Caco-2 (cell line): Measurements from ENCODE around the gene KREMEN1. TPM values are rescaled to one million over a fixed set of nuclear protein-coding genes. Genes with fewer than 3 reads are reported as not detected.

ENCODE experiments used
- BruUV-seq: library from RNA; stranded (reverse); fragments of 400-500 nt; replicated peaks from 2 replicates; lab custom pipeline; 2021; lab: Mats Ljungman, UMichigan
- CTCF ChIA-PET: fragments of 300-600 bp; sonication (Branson Sonifier 250); formaldehyde crosslinking; loops from one replicate; lab custom pipeline; 2022; ENCODE audit warnings: antibody characterized with exemption; lab: Charles Lee
- POLR2A ChIA-PET: fragments of 300-600 bp; sonication (Branson Sonifier 250); formaldehyde crosslinking; loops from one replicate; lab custom pipeline; 2022; ENCODE audit warnings: antibody characterized with exemption; lab: Charles Lee
- DNase-seq, 2 experiments: peaks; one replicate each; pipeline versions ENCODE4 v3.0.0 to v3.0.0-alpha.2; 2020 to 2022
- H3K27me3 ChIP-seq: replicated peaks from 2 replicates; pipeline ENCODE4 v1.6.0; 2011; ENCODE audit warnings: low read length; ENCODE audit not compliant: control insufficient read depth, insufficient read depth
- H3K36me3 ChIP-seq: 2 replicates; pipeline ENCODE4 v1.5.1; 2011; ENCODE audit warnings: low read length; ENCODE audit not compliant: control insufficient read depth, insufficient read depth
- H3K4me1 ChIP-seq: fragments of 250-450 bp; sonication (Bioruptor Pico); 2 replicates; pipeline ENCODE4 v1.5.1; 2020; ENCODE audit warnings: mild to moderate bottlenecking
- H3K4me3 ChIP-seq: 2 replicates; pipeline ENCODE4 v1.5.1; 2011; ENCODE audit warnings: low read depth, mild to moderate bottlenecking, control low read depth, low read length
- H3K9me3 ChIP-seq: fragments of 250-450 bp; sonication (Bioruptor Pico); 2 replicates; pipeline ENCODE4 v1.5.1; 2020; ENCODE audit warnings: mild to moderate bottlenecking, moderate library complexity
- H3K27ac Mint-ChIP-seq: one replicate; pipeline ENCODE4 v1.8.0; 2022; ENCODE audit warnings: mixed read lengths; ENCODE audit not compliant: unreplicated experiment
- H3K27me3 Mint-ChIP-seq: one replicate; pipeline ENCODE4 v1.8.0; 2022; ENCODE audit warnings: mixed read lengths; ENCODE audit not compliant: insufficient read depth, unreplicated experiment
- H3K36me3 Mint-ChIP-seq: one replicate; pipeline ENCODE4 v1.8.0; 2022; ENCODE audit warnings: mild to moderate bottlenecking, mixed read lengths; ENCODE audit not compliant: insufficient read depth, unreplicated experiment
- H3K4me1 Mint-ChIP-seq: one replicate; pipeline ENCODE4 v1.8.0; 2022; ENCODE audit warnings: low read depth, mixed read lengths; ENCODE audit not compliant: unreplicated experiment
- H3K4me3 Mint-ChIP-seq: one replicate; pipeline ENCODE4 v1.8.0; 2022; ENCODE audit warnings: mild to moderate bottlenecking, moderate library complexity, mixed read lengths; ENCODE audit not compliant: unreplicated experiment
- H3K9me3 Mint-ChIP-seq: one replicate; pipeline ENCODE4 v1.8.0; 2022; ENCODE audit warnings: mixed read lengths; ENCODE audit not compliant: unreplicated experiment
- CTCF ChIP-seq, 2 experiments: fragments of 200-600 bp in 1 of 2; IDR thresholded peaks; 1 replicate in 1 of 2; 2 replicates in 1 of 2; pipeline versions ENCODE4 v1.5.1 to v1.8.0; 2011 to 2022; ENCODE audit warnings: antibody characterized with exemption in 1 of 2, control low read depth in 1 of 2, inconsistent platforms in 1 of 2, low read depth in 1 of 2, low read length in 1 of 2, mild to moderate bottlenecking in 1 of 2, moderate library complexity in 1 of 2; ENCODE audit not compliant: insufficient read depth in 1 of 2, severe bottlenecking in 1 of 2, unreplicated experiment in 1 of 2
- intact Hi-C: fragments of 100-400 bp; cut with micrococcal nuclease; formaldehyde crosslinking; loops from one replicate; pipeline ENCODE4 v1.10.0; 2022; ENCODE audit not compliant: unreplicated experiment
- total RNA-seq: library from RNA; stranded (reverse); gene quantifications from 2 replicates; pipeline ENCODE4 v1.2.3, GENCODE V29; 2022

KREMEN1 gene
- total RNA-seq, 1 experiment from 2014 or later = 29.7 TPM

- H3K9me3 Mint-ChIP-seq = no peaks in the 10 kb centered on the region
- H3K4me3 Mint-ChIP-seq = no peak overlapping the region
- no peak for TF ChIP-seq CTCF (IDR thresholded peaks at IDR 0.05; ENCODE audit: insufficient read depth in 1 of 2, low read depth in 1 of 2, low read length in 1 of 2, severe bottlenecking in 1 of 2, unreplicated experiment in 1 of 2)
- H3K27me3 Mint-ChIP-seq = no peaks in the 10 kb centered on the region
- H3K36me3 Mint-ChIP-seq = peaks cover 10% of the 10 kb centered on the region
- H3K27me3 ChIP-seq = no peaks in the 10 kb centered on the region
- intact Hi-C loops = no loop called here
- no peaks in the 10 kb centered on the region for H3K9me3 ChIP-seq
- no peaks in the 10 kb centered on the region for H3K36me3 ChIP-seq
- CTCF ChIA-PET = no interaction called here
- H3K27ac Mint-ChIP-seq = no peak overlapping the region
- BruUV-seq = no TSS peak
- H3K4me1 Mint-ChIP-seq = peaks cover 14% of the 10 kb centered on the region
- H3K4me1 ChIP-seq = peaks cover 25% of the 10 kb centered on the region
- peak; percentile 35 to 36 for DNase-seq
- H3K4me3 ChIP-seq = no peak overlapping the region
- POLR2A ChIA-PET = no interaction called here
Measured at GRCh38 chr22:29108137-29108536, 35.3 kb downstream of the KREMEN1 start.

- no peaks in the 10 kb centered on the region for H3K9me3 ChIP-seq
- no peaks in the 10 kb centered on the region for H3K9me3 Mint-ChIP-seq
- ChIA-PET POLR2A (no interaction called here), CTCF (no interaction called here)
- BruUV-seq = no TSS peak
- no peak overlapping the region for H3K27ac Mint-ChIP-seq
- intact Hi-C loops = loop anchor here (5.0 kb wide), 1 partner anchor 42 kb away; no protein-coding TSS in a partner anchor
- peaks cover 25% of the 10 kb centered on the region for H3K4me1 ChIP-seq
- peaks cover 14% of the 10 kb centered on the region for H3K4me1 Mint-ChIP-seq
- H3K36me3 ChIP-seq = no peaks in the 10 kb centered on the region
- no peak overlapping the region for H3K4me3 ChIP-seq
- no peaks in the 10 kb centered on the region for H3K27me3 ChIP-seq
- peaks cover 10% of the 10 kb centered on the region for H3K36me3 Mint-ChIP-seq
- H3K27me3 Mint-ChIP-seq = no peaks in the 10 kb centered on the region
- TF ChIP-seq CTCF (IDR thresholded peaks at IDR 0.05; ENCODE audit: insufficient read depth in 1 of 2, low read depth in 1 of 2, low read length in 1 of 2, severe bottlenecking in 1 of 2, unreplicated experiment in 1 of 2) = no peak
- DNase-seq = no peak
- no peak overlapping the region for H3K4me3 Mint-ChIP-seq
Measured at GRCh38 chr22:29109822-29110221, 37.0 kb downstream of the KREMEN1 start.

GRCh38 chr22:29110946-29111345 lies 38.1 kb downstream of the KREMEN1 start:
- H3K36me3 ChIP-seq = no peaks in the 10 kb centered on the region
- Mint-ChIP-seq H3K9me3 (no peaks in the 10 kb centered on the region), H3K4me1 (peaks cover 24% of the 10 kb centered on the region), H3K4me3 (no peak overlapping the region), H3K36me3 (peaks cover 16% of the 10 kb centered on the region), H3K27me3 (no peaks in the 10 kb centered on the region), H3K27ac (no peak overlapping the region)
- intact Hi-C loops = loop anchor here (5.0 kb wide), 1 partner anchor 41 kb away; no protein-coding TSS in a partner anchor
- POLR2A ChIA-PET = no interaction called here
- CTCF ChIA-PET = no interaction called here
- H3K4me1 ChIP-seq = peaks cover 31% of the 10 kb centered on the region
- TF ChIP-seq CTCF (IDR thresholded peaks at IDR 0.05; ENCODE audit: insufficient read depth in 1 of 2, low read depth in 1 of 2, low read length in 1 of 2, severe bottlenecking in 1 of 2, unreplicated experiment in 1 of 2) = no peak
- BruUV-seq = no TSS peak
- no peak overlapping the region for H3K4me3 ChIP-seq
- no peaks in the 10 kb centered on the region for H3K9me3 ChIP-seq
- no peak for DNase-seq
- H3K27me3 ChIP-seq = no peaks in the 10 kb centered on the region
